ENCODE results near the gene CLEC20A.

CLEC20A gene

DNA sequence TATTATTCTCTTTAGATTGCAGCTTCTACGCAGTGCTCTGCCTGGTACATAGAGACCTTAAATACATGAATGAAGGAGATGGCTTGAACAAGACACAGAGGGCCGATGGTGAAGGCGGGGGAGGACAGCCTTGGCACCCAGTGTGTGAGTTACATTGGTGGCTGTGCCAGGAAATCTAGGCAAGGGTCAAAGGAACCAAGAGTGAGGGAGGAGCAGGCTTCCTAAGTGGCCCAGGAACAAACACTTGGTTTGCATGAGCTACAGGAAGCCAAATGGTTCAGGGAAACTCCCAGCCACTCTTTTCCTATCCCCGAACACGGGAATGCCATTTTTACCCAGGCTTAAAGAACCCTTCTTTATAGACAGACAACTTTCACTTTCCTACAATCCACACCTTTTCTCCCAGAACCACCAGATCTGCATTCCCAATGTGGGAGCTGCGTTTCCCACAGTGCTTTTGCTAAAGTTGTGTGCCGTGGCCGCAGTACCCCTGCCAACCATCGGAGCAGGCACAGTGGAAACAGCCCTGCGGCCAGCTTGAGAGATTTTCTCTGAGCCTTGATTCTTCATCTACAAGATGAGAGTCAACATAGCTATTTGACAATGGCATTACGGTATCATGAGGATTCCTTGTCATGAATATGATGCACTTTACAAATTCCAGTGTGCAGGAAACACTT is 3.5 kb upstream of the CLEC20A start:
- no peak for DNase-seq (ENCODE audit: low read depth, low spot score)

DNA sequence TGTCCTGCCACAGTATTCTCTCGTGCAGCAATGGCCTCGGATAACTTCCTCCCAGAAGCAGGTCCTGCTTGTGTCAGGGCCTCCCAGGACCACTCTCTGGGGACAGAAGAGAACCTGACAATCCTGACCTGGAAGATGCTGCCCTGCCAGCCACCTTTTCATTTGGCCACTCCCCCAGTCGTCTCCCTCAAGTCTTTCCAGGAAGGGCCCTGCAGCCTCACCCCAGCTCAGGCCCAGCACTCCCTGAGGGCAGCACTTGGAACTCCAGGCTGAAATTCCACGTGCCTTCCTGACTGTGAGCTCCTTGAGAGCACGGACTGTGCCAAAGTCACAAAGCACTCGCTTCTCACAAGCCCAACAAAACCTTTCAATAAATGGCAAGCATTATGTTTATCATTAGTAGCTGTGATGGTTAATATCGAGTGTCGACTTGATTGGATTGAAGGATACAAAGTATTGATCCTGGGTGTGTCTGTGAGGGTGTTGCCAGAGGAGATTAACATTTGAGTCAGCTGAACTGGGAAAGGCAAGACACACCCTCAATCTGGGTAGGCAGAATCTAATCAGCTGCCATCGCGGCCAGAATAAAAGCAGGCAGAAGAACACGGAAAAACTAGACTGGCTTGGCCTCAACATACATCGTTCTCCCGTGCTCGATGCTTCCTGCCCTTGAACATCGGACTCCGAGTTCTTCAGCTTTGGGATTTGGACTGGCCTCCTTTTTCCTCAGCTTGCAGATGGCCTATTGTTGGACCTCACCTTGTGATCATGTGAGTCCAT is 2.3 kb upstream of the CLEC20A start:
- no peak for DNase-seq (ENCODE audit: low read depth, low spot score)

DNA sequence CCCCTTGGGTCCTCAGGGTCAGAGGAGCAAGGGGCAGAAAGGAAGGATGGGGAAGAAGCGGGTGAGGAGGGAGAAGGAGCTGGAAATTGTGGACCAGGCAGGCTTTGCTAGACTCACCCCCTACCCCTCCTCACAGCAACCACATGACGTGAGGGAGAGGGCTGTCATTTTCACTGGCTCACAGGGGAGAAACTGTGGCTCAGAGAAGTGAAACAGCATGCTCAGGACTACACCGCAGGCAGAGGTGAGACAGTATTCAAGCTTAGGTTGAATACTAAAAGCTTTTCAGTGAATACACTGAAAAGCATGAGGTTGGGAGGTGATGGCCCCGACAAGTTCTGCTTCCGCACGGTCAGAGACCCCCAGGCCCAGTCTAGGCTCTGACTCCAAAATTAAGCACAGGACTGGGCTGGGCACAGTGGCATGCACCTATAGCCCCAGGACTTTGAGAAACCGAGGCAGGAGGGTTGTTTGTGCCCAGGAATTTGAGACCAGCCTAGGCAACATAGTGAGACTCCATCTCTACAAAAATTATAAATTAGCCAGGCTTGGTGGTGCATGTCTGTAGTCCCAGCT is 1.2 kb upstream of the CLEC20A start:
- DNase-seq (ENCODE audit: low read depth, low spot score), result no peak

DNA sequence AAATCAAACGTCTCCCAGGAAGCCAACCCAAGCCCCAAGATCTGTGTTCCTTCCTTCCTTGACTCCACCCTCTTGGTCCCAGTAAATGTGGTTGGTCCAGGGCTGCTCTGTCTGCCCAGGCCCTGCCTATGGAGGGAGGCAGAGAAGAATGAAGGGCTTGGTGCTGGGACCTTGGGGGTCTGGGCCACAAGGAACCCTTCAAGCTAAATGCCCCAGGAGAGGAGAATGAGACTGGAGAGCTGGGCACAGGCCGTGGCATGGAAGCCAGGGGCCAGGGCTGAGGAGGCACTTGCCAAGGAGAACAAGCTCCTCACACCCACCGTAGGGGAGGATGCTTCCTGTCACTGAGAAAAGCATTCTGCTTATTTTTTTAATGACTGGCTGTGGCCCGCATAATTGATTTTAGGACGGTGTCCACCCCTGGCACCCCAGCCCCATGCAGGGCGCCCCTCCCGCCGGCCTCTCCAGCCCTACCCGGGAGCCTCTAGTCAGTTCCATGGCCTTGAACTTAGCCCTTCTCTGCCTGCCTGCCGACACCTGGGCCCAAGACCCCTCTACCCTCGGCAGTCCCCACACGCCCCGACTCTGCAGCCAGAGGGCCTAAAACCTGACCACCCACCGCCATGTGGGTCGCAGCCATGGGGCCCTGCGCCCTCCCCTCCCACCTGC is 889 bp downstream of the CLEC20A start:
- no peak for DNase-seq (ENCODE audit: low read depth, low spot score)

DNA sequence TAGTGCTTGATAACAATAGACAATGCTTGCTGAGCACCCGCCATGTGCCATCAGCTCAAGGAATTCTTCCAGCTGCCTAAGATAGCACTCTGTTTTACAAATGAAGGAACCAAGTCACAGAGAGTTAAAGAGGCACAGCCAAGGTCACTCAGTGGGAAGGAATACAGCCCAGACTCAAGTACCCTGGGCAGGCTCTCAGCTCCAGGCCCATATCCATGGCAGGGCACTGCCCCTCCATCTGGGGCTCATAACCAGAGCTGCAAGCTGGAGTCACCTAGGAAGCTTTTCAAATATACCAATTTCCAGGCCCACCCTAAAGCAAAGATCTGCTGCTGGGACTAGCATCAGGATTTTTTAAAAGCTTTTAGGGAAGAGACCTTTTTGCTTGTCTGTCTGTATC is 1.6 kb downstream of the CLEC20A start:
- DNase-seq (ENCODE audit: low read depth, low spot score), result no peak

DNA sequence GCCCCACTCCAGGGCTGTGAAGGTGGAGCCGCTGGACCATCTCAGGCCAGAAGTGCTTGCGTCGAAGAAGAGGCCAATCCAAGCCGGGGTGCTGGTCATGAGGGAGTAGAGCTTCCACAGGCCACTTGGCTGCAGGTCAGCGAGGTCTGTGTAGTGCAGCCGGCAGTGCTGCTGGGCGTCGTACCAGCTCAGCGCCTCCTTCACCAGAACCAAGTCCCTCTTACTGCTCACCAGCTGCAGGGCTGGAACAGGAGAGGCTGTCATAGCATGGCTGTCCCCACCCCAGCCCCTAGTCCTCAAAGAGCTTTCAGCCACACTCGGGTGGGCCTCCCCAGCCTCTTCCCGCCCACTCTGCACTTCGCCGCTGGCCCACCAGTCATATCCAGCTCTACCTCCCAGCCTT is 2.2 kb downstream of the CLEC20A start:
- no peak for DNase-seq (ENCODE audit: low read depth, low spot score)

DNA sequence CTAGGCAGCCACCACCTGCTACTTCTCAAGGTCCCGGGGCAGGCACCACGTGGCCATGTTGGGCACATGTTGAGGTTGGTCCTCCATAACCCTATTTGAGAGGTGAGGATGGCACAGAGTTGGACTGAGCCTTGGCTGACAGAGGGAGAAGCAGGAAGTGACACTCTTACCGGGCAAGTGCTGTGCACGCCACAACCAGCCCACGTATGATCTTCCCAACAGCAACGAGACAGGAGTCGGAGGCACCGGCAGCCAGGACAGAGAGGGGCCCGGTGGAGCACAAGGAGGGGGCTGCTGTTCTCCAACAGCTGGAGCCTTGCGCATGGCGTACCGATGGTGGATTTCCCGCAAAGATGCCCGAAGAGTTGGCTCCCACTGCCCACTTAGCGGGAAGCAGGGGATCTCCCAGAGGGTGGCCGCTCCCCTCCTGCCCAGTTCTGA is 3.4 kb downstream of the CLEC20A start:
- DNase-seq (ENCODE audit: low read depth, low spot score), result no peak

DNA sequence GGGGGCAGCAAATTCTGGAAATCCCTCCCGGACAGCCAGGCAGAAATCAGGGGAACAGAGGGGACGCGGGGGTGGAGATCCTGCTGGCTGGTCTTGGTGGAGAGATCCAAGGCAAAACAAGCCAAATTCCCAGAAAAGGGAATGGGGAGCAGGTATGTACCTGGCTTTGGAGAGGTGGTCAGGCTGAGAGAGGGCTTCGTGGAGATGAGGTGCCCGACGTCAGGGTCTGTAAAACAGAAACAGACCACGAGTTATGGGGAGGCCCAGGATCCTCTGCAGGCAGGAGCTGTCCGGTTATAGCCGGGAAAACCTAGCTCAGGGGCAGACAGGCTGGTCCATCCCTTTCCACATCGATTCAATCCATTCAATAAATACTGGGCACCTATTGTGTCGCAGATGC is 4.4 kb downstream of the CLEC20A start:
- DNase-seq (ENCODE audit: low read depth, low spot score), result no peak

DNA sequence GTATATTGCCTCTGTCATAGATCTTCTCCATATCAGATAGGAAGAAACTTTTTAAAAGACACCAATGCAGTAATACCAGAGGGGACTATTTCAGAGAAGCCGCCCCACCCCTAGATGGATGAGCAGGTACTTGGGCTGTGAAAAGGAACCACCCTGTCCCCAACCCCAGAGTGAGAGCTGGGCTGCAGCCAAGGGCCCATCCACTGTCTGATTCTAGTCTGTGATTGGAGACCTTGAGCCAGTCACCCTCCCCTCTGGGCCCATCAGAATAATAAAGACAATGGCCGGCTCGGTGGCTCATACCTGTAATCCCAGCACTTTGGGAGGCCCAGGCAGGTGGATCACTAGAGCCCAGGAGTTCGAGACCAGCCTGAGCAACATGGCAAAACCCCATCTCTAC is 5.0 kb downstream of the CLEC20A start:
- no peak for DNase-seq (ENCODE audit: low read depth, low spot score)

DNA sequence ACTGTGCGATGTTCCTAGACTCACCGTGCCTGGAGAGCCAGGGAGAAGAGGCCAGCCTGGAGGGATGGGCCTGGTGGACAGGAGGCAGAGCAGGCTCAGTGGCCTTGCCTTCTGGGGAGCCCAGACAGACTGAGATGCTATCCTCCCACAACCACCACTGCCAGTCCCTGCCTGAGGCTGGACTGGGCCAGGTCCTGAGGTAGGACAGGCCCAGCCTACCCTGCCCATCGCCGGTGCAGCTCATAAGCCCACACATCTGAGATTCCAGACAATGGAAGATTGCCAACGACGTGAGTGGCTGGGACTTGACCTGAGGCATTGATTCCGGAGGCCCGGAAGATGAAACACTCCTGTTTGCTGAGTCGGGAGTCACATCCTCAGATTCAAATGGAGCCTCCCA is 5.8 kb downstream of the CLEC20A start:
- no peak for DNase-seq (ENCODE audit: low read depth, low spot score)

DNA sequence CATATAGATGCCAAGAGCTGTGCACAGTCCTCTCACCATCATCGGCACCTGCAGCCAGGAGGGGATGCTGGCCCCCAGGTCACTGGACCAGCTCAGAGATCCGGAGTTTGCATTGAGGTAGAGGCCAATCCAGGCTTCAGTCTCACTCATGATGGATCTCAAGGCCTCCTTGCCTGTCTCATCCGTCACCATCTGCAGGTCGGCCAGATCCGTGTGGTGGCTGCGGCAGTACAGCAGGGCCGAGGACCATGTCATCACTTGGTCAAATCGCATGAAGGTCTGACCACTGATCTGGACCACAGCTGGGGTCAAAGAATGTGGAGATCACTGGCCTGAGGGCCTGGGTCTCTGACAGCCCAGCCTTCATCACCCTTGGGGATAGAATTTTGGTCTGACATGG is 6.6 kb downstream of the CLEC20A start:
- DNase-seq (ENCODE audit: low read depth, low spot score), result no peak

DNA sequence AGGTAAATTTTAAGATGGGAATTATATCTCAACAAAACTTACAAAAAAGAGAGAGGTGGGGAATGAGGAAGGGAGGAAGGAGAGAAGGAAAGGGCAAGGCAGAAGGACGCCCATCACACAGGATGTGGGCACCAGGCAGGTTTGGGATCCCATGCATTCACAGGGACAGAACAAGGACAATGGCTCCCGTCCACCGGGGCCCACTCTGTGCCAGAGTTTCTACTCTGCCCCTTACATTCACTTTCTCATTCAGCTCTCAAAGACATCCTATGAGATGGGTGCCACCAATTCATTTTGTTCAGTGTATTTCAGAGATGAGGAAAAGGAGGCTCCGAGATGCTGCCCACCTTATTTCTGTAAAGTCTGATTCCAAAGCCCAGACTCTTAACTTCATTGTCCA is 7.4 kb downstream of the CLEC20A start:
- no peak for DNase-seq (ENCODE audit: low read depth, low spot score)

DNA sequence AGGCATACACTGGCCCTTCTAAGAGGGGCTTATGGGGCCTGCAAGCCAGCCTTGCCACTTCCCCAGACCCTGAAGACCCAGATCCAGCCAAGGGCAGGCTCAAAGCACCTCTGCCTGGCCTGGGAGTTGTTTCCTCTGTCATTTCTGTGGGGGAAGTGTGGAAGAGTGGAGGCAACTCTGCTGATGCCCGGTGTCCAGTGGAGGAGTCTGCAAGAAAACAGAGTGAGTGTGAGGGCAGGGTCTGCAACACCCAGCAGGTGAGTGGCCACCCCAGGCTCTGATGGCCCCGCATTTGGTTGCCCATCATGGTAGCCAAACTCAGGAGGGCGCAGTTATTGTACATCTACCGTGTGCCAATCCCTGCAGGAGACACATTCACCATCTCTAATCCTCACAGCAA is 8.4 kb downstream of the CLEC20A start:
- DNase-seq (ENCODE audit: low read depth, low spot score), result no peak

DNA sequence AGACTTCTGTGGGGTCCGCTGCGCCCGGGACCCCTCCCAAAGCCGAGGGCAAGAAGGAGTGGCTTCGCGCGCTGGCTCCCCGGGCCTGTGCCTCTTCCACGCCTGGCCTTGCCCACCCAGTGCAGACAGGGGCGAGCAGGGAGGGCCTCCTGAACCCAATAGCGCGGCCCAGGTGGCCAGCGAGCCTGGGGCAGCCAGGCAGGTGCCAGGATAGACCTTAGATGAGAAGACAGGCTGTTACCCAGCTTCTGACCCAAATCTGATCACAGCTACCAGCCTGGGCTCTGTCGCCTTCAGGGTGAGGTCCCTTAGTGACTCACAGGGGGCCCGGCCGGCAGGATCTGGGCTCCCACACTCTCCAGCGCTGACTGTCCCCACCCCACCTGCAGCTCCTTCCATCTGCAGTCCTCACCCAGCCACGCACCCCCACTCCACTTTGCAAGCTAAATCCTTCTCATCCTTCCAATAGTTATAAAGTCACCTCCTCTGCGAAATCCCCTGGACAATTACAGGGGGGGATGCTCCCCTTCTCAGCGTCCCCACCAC is 9.6 kb downstream of the CLEC20A start:
- no peak for DNase-seq (ENCODE audit: low read depth, low spot score)

DNA sequence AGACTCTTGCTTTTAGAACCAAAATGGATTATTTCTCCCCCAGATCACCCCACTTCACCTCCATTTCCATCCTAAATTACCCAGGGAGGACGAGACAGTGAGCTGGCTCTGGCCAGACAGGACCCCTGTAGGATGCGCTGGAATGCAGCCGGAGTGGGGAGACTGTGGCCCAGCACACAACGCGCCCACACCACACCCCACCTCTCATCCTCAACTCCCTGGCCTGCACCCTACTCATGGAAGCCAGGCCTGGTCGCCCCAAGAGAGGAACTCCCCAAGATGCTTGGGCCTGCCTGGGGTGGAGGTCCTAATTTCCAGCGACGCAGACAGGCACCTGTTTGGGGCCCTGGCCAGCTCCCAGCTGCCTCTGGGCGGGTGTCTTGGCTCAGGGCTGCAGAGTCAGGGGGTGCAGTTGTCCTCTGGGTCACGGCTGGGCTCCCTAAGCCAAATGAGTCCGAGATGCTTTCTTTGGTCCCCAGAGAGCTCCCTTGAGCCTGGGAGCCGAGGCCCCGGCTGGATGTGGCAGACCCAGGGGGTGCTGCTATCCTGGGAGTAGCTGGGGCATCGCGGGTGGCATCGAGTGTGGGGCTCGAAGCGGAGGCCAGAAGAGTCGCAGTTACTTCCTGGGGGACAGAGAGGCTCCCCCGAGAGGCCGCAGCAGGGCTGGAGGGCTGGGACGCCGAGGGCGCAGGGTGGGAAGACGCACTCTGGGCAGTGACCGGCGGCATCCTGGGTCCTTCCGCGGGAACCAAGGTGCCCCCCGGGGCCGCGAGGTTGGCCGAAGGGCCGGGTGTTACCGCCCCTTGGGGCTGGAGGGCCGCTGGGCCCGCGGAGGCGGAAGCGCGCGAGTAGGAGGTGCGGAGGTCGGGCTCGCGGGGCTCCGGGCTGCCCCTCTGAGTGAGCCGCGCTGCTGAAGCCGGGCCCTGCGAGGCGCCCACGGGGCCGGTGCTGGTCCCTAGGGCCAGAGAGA is 10.4 kb downstream of the CLEC20A start:
- DNase-seq (ENCODE audit: low read depth, low spot score), result no peak

DNA sequence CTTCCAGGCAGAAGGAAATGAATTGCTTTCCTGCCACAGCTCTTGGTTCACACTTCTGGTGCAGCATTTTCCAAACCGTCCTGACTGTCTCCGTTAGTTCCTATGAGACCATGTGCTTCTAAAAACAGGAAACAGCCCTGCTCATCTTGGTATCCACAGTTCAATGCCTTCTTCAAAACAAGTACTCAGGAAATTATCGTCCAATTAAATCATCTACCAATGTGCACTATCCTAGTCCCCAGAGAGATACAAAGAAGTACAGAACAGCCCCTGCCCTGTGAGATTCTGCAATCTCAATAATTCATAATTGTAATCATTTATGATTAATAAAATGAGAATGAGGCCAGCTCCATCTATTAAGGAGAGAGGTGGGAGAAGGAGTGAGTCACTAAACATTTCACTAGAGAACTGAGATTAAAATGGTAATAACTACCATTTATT is 11.2 kb downstream of the CLEC20A start:
- no peak for DNase-seq (ENCODE audit: low read depth, low spot score)

DNA sequence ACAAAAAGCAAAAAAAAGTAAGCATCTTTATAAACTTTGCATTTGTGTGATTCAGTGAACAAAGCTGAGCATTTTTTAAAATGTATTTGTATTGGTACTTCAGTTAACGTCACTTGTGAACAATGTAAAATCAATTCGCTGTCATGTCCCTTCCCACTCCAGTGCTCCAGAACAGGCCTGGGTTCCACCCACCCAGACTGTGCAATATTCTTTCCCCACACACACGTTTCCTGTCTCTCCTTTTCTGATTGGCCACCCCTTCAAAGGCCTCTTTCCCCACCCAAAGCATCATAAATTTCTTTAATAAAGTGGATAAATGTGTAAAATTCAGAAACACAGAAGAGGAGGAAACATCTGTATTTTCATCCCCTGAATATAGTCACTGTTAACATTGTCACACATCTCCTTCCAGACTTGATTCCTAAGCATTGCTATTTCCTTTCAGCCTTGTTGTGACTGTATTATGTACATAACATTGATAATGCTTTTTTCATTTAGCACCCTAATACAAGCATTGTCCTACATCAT is 12.0 kb downstream of the CLEC20A start:
- no peak for DNase-seq (ENCODE audit: low read depth, low spot score)

DNA sequence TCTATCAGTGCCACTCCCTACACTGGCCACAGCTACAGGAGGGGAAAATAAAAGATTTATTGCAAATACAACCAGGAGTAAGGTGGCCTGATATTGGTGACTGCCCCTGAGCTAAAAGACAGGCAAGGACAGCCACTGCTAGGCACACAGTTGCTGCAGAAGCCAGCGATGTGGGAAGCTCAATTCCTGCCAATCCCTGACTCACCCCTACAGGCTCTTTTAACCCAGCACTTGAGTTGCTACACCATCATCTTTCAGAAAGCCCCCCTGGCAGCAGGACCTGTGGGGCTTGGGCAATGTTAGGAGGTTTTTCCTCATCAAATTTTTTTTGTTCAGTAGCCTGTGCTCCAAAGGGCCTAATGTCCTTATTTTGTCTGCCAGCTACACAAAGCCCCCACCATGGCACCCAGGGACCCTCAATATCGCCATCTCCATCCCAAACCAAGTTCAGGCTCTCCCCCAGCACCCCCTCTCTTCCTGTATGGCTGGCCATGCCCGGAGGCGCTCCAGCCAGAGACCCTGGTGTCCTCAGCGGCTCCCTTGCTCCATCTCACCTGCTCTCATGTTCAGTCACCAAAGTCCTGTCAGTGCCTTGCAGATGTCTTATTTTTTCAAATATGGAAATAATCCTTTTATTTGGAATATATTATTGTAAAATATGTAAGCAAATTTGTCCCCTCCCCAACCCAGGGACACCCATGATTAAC is 13.4 kb downstream of the CLEC20A start:
- no peak for DNase-seq (ENCODE audit: low read depth, low spot score)

DNA sequence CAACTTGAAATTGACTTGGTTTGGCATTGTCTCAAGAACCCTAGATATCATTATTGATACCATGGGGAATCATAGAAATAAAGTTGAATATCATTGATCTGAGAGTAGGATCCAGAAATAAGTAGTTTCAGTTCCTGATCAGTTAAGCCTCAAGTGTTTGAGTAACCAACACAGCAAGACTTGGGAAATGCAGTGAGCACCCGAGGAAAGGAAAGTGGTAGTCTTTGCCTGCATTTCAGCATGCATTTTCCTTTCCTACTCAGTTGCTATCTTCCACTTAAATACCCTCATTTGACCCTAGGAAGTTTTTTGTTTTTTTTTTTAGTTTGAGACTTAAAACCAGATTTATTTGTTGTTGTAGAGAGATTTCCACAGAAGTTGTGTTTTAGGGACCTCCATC is 18.9 kb downstream of the CLEC20A start:
- DNase-seq (ENCODE audit: low read depth, low spot score), result no peak

DNA sequence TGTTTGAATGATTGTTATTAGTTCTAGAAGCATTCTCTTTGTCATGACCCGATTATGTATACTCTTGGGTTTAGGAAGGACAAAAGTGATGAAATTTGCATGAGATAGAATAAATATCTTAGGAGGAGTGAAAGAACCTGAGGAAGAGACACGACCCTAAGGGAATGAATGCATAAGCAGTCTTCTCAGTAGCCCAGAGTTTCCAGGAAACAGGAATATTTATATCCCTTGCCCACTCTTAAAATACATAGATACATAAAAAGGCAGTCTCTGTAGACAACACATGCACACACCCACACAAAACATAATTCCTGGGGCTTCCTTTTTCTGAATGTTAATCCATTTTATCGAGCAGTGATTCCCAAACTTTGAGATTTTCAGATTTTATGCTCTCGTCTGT is 19.4 kb downstream of the CLEC20A start:
- no peak for DNase-seq (ENCODE audit: low read depth, low spot score)

Measured in smooth muscle cell of the brain vasculature (primary cell).